Lung (tissue), 12 donors: Measurements from ENCODE around the gene MICAL2. TPM values are rescaled to one million over a fixed set of nuclear protein-coding genes. Genes with fewer than 3 reads are reported as not detected.

Experiments used
- ATAC-seq: fragments of 200-7000 bp; cut with Tn5 transposase; one replicate; pipeline ENCODE4 v1.9.1; 2020; ENCODE audit warnings: moderate number of reproducible peaks; ENCODE audit not compliant: insufficient read depth, low FRiP score
- DNase-seq, 3 donors: peaks; one replicate each; pipeline ENCODE4 v3.0.0-alpha.2; 2013 to 2017
- H3K27ac ChIP-seq, 2 donors: one replicate each; pipeline ENCODE4 v1.5.1; 2013; ENCODE audit warnings: mild to moderate bottlenecking in 2 of 2, moderate library complexity in 2 of 2, control low read depth in 1 of 2, inconsistent platforms in 1 of 2, low read depth in 1 of 2, low read length in 1 of 2
- H3K27me3 ChIP-seq, 3 donors: one replicate each; pipeline ENCODE4 v1.5.1; 2013; ENCODE audit warnings: low read length in 2 of 3; ENCODE audit not compliant: control insufficient read depth in 3 of 3, insufficient read depth in 3 of 3
- H3K36me3 ChIP-seq, 4 donors: one replicate each; pipeline ENCODE4 v1.5.1; 2013; ENCODE audit warnings: low read length in 4 of 4, mild to moderate bottlenecking in 1 of 4, moderate library complexity in 1 of 4; ENCODE audit not compliant: control insufficient read depth in 4 of 4, insufficient read depth in 4 of 4
- H3K4me1 ChIP-seq, 5 donors: one replicate each; pipeline ENCODE4 v1.5.1; 2013; ENCODE audit warnings: low read length in 5 of 5, mild to moderate bottlenecking in 2 of 5, moderate library complexity in 1 of 5; ENCODE audit not compliant: control insufficient read depth in 5 of 5, insufficient read depth in 5 of 5
- H3K4me3 ChIP-seq: one replicate; pipeline ENCODE4 v1.5.1; 2013; ENCODE audit warnings: mild to moderate bottlenecking, control low read depth, moderate library complexity
- H3K9ac ChIP-seq, 2 donors: one replicate each; pipeline ENCODE4 v1.5.1; 2013; ENCODE audit warnings: low read length in 2 of 2, control low read depth in 1 of 2; ENCODE audit not compliant: insufficient read depth in 1 of 2
- H3K9me3 ChIP-seq, 4 donors: one replicate each; pipeline ENCODE4 v1.5.1; 2013; ENCODE audit warnings: low read length in 3 of 4, mild to moderate bottlenecking in 1 of 4, moderate library complexity in 1 of 4; ENCODE audit not compliant: control insufficient read depth in 4 of 4, insufficient read depth in 3 of 4
- WGBS, 2 donors: extraction: QIAGEN DNeasy Blood & Tissue Kit; methylation state at CpG; one replicate each; pipeline ENCODE4 v1.1.7; 2013; 5-methylcytosine and 5-hydroxymethylcytosine counted together
- polyA plus RNA-seq, 2 donors: library from polyadenylated mRNA; stranded (reverse); fragments of 200-250 nt; gene quantifications; one replicate each; pipeline ENCODE4 v1.2.1, GENCODE V29; 2013
- total RNA-seq, 2 donors: library from RNA; depleted of rRNA in 1 of 2; stranded (reverse); fragments of >200 nt in 1 of 2; gene quantifications; one replicate each; pipeline ENCODE4 v1.2.1, GENCODE V29; 2014 to 2021
- TF ChIP-seq, protein P1 (sequence below): IDR thresholded peaks from 2 replicates; pipeline ENCODE4 v1.5.1; 2012; ENCODE audit warnings: mild to moderate bottlenecking; ENCODE audit errors: control extremely low read depth, extremely low read depth
- donor health status: control.
- donor health status: control.
- donor health status: Bipolar disorder and iron deficiency.
- donor health status: healthy.
- donor health status: DM: yes; HTN: yes; CAD: no.

Gene MICAL2
- total and polyA plus RNA-seq, 4 donors = 38.2 to 218 (median 99.6) TPM

DNA sequence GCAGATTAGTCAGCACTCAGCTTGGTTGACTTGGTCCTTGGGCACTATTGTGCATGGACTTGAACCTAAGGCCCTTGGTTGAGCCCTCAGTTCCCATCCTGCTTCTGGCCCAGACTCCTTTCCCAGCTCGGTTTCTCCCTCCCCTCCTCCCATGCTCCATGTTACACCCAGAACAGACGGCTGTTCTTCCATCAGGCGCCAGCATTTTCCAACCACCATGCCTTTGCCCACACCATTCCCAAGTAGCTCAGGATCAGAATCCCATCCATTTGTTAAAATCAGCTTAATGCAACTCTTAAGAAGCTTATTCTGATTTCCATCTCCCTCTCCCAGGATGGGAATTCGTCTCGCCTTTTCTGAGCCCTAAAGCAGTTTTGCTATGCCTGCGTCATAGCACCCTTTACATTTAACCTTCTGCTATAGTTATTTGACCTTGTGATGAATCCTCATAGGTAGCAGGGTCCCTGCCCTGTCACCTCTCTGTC lies 110.7 kb downstream of the MICAL2 start:
- peak overlapping the region; percentile 67 to 68 for H3K27ac ChIP-seq
- TF ChIP-seq, protein P1, sequence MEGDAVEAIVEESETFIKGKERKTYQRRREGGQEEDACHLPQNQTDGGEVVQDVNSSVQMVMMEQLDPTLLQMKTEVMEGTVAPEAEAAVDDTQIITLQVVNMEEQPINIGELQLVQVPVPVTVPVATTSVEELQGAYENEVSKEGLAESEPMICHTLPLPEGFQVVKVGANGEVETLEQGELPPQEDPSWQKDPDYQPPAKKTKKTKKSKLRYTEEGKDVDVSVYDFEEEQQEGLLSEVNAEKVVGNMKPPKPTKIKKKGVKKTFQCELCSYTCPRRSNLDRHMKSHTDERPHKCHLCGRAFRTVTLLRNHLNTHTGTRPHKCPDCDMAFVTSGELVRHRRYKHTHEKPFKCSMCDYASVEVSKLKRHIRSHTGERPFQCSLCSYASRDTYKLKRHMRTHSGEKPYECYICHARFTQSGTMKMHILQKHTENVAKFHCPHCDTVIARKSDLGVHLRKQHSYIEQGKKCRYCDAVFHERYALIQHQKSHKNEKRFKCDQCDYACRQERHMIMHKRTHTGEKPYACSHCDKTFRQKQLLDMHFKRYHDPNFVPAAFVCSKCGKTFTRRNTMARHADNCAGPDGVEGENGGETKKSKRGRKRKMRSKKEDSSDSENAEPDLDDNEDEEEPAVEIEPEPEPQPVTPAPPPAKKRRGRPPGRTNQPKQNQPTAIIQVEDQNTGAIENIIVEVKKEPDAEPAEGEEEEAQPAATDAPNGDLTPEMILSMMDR = no peak
- DNase-seq = no peak
- H3K4me1 ChIP-seq = peaks cover 15 to 51% (median 29%) of the 10 kb centered on the region in 5 donors
- no peaks in the 10 kb centered on the region for H3K9me3 ChIP-seq
- no peak for ATAC-seq
- peaks cover 0 to 11% (median under 1%) of the 10 kb centered on the region in 4 donors for H3K36me3 ChIP-seq
- no peak overlapping the region for H3K4me3 ChIP-seq
- 93 to 95% methylated on average over 6 of the region's 6 CpGs for WGBS, 2 donors
- no peaks in the 10 kb centered on the region for H3K27me3 ChIP-seq
- H3K9ac ChIP-seq = no peak overlapping the region

- TF ChIP-seq, protein P1 = no peak
- WGBS, 2 donors = 42 to 50% methylated on average over 16 to 17 of the region's 17 CpGs
- Histone ChIP-seq H3K36me3 (peaks cover 0 to 13% (median 3%) of the 10 kb centered on the region in 4 donors), H3K27ac (peak overlapping the region; percentile 5 to 68), H3K4me1 (peaks cover 15 to 43% (median 24%) of the 10 kb centered on the region in 5 donors), H3K9ac (no peak overlapping the region), H3K27me3 (no peaks in the 10 kb centered on the region), H3K9me3 (no peaks in the 10 kb centered on the region), H3K4me3 (no peak overlapping the region)
- ATAC-seq (peak; percentile 49), DNase-seq (peak; percentile 70 to 84 (median 73))
Observed at GRCh38 chr11:12222055-12222792, 111.8 kb downstream of the MICAL2 start.

DNA sequence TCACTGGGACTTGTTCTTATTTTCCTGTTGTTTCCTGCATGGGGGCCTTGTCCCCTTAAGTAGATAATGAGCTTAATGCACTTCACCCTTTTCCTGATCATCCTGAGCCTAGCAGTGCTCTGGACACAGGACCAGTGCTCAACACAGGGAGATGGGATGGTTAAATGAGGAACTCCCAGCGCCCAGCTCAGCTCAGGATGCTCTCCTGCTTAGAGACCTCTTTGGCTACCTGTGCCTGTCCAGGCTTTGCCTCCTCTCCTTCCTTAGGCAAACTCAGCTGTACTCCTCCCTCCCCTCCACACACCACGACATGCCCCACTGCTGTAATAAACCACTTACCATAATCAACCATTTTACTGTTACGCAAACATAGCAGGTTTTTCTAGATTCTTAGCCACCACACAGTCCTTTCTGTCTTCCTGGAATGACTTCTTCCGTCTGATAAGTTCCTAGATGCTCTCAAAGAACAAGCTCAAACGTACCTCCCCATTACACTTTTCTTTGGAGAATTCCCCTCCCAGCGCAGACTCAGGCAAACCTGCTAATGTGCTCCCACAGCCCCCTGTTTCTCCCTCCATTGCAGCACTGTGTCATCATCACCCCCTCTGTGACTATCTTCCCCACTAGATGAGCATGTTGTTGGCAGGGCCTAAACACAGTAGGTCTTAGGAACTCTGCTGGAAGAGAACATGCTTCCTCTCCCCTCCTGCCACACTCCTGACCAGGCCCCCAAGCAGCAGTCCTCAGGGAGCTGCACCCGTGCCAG lies 113.6 kb downstream of the MICAL2 start:
- DNase-seq = peak; percentile 47 to 75 (median 53)
- Histone ChIP-seq H3K4me1 (peaks cover 15 to 42% (median 23%) of the 10 kb centered on the region in 5 donors), H3K27ac (peak overlapping the region in 1 of 2 donors; percentile 90), H3K36me3 (peaks cover 0 to 14% (median 6%) of the 10 kb centered on the region in 4 donors), H3K4me3 (no peak overlapping the region), H3K9ac (no peak overlapping the region), H3K9me3 (no peaks in the 10 kb centered on the region), H3K27me3 (no peaks in the 10 kb centered on the region)
- WGBS, 2 donors = 30 to 46% methylated on average over 7 of the region's 7 CpGs
- peak; percentile 54 for ATAC-seq
- TF ChIP-seq, protein P1 = no peak
